HG02642 (cell line): ENCODE data around the gene SCN1B.
"Not testable (repeated sequence)": the region's sequence is repeated elsewhere in the genome, so short reads cannot be mapped to it uniquely, and the experiment has no call there.

Source experiments
- ATAC-seq: cut with Tn5 transposase; IDR thresholded peaks from one replicate; pipeline ENCODE4 v1.9.1; 2021; ENCODE audit warnings: mild to moderate bottlenecking; ENCODE audit not compliant: unreplicated experiment, poor library complexity

The SCN1B gene

GRCh38 chr19:35034005-35034502, 3.8 kb downstream of the SCN1B start:
- ATAC-seq: no peak

GRCh38 chr19:35034588-35035382, 4.5 kb downstream of the SCN1B start:
- ATAC-seq: no peak

- no peak for ATAC-seq
These were observed 7.7 kb downstream of the SCN1B start for GRCh38 chr19:35037716-35038622.

- ATAC-seq: no peak
These were observed 8.6 kb downstream of the SCN1B start for GRCh38 chr19:35038623-35039512.

GRCh38 chr19:35039881-35040825, 9.9 kb downstream of the SCN1B start:
- ATAC-seq: no peak

GRCh38 chr19:35040826-35041547, 10.7 kb downstream of the SCN1B start:
- ATAC-seq: no peak

- ATAC-seq: no peak
These were observed 11.3 kb downstream of the SCN1B start, which contains the start of gene HPN for GRCh38 chr19:35041548-35042055. Gene HPN (plus strand): TSS chr19:35041721. CDS start chr19:35042507, 786 bp downstream.

GRCh38 chr19:35042056-35042730, 11.9 kb downstream of the SCN1B start:
- ATAC-seq: no peak

GRCh38 chr19:35042954-35043604, 12.8 kb downstream of the SCN1B start:
- ATAC-seq: no peak

- no peak for ATAC-seq
These were observed 13.6 kb downstream of the SCN1B start for GRCh38 chr19:35043906-35044305.

GRCh38 chr19:35044317-35045117, 14.2 kb downstream of the SCN1B start:
- ATAC-seq: no peak

GRCh38 chr19:35045667-35046300, 15.5 kb downstream of the SCN1B start:
- ATAC-seq: peak; percentile 76

GRCh38 chr19:35046461-35046860, 16.2 kb downstream of the SCN1B start:
- ATAC-seq: no peak

GRCh38 chr19:35048911-35049411, 18.7 kb downstream of the SCN1B start:
- ATAC-seq: no peak

GRCh38 chr19:35049456-35049855, 19.2 kb downstream of the SCN1B start:
- ATAC-seq: no peak

GRCh38 chr19:35050662-35051061, 20.4 kb downstream of the SCN1B start:
- ATAC-seq: not testable (repeated sequence)
